Superior temporal gyrus (tissue), 1 donor: ENCODE measurements around the gene AMTN.
"Not testable (repeated sequence)": the region's sequence is repeated elsewhere in the genome, so short reads cannot be mapped to it uniquely, and the experiment has no call there.

ENCODE experiments used
- DNase-seq: peaks from one replicate; pipeline ENCODE4 v3.0.0-alpha.2; 2016; ENCODE audit errors: extremely low spot score

The AMTN gene

GRCh38 chr4:70518269-70518668 is at the start of gene AMTN:
AMTN (plus strand) TSS chr4:70518569; CDS start chr4:70518778, 209 bp downstream.
- DNase-seq, result no peak

- DNase-seq, result no peak
These were observed 46.5 kb upstream of the AMTN start, which contains the start of gene MUC7 for GRCh38 chr4:70471897-70472296. MUC7 (plus strand) TSS chr4:70472197; CDS start chr4:70474022, 1,825 bp downstream.

- DNase-seq, result no peak
These were observed 44.7 kb upstream of the AMTN start for GRCh38 chr4:70473679-70474078.

- no peak for DNase-seq
These were observed 29.6 kb upstream of the AMTN start for GRCh38 chr4:70488748-70489147.

- DNase-seq, result peak; percentile 18
These were observed 22.1 kb upstream of the AMTN start for GRCh38 chr4:70496231-70496630.

GRCh38 chr4:70501838-70502237 is 16.5 kb upstream of the AMTN start:
- DNase-seq, result not testable (repeated sequence)

- DNase-seq, result no peak
These were observed 13.6 kb upstream of the AMTN start for GRCh38 chr4:70504733-70505132.

- peak; percentile 76 for DNase-seq
These were observed 13.1 kb upstream of the AMTN start for GRCh38 chr4:70505151-70505748.

GRCh38 chr4:70508801-70509200 is 9.6 kb upstream of the AMTN start:
- no peak for DNase-seq

GRCh38 chr4:70511365-70511764 is 7.0 kb upstream of the AMTN start:
- DNase-seq, result no peak

- DNase-seq, result no peak
These were observed 2.8 kb upstream of the AMTN start for GRCh38 chr4:70515367-70516250.

GRCh38 chr4:70518716-70519115 is 347 bp downstream of the AMTN start:
- DNase-seq, result no peak

GRCh38 chr4:70522626-70523025 is 4.3 kb downstream of the AMTN start:
- no peak for DNase-seq

- DNase-seq, result no peak
These were observed 12.6 kb downstream of the AMTN start for GRCh38 chr4:70530997-70531396.

GRCh38 chr4:70531981-70532380 is 13.6 kb downstream of the AMTN start:
- no peak for DNase-seq

GRCh38 chr4:70533211-70533610 is 14.8 kb downstream of the AMTN start:
- DNase-seq, result no peak

GRCh38 chr4:70533791-70534190 is 15.4 kb downstream of the AMTN start:
- DNase-seq, result no peak

- DNase-seq, result not testable (repeated sequence)
These were observed 16.5 kb downstream of the AMTN start for GRCh38 chr4:70534886-70535285.

GRCh38 chr4:70538869-70539268 is 20.5 kb downstream of the AMTN start:
- no peak for DNase-seq

GRCh38 chr4:70544279-70544868 is 26.0 kb downstream of the AMTN start:
- DNase-seq, result no peak

GRCh38 chr4:70556856-70557255 is 38.5 kb downstream of the AMTN start:
- no peak for DNase-seq

- peak; percentile 80 for DNase-seq
These were observed 41.0 kb downstream of the AMTN start for GRCh38 chr4:70559211-70559830.
